Forelimb muscle (tissue), 1 donor: ENCODE measurements around the gene WDR90. TPM values are rescaled to one million over a fixed set of nuclear protein-coding genes. Genes with fewer than 3 reads are reported as not detected.

Experiments
- DNase-seq: peaks from one replicate; pipeline ENCODE4 v3.0.0-alpha.2; 2013; ENCODE audit warnings: low read depth
- polyA plus RNA-seq: library from polyadenylated mRNA; unstranded; fragments of 120-200 nt; gene quantifications from one replicate; pipeline ENCODE4 v1.2.1, GENCODE V29; 2013; ENCODE audit not compliant: insufficient read length

Gene WDR90
- polyA plus RNA-seq, 1 donor, result 17.9 TPM

DNA sequence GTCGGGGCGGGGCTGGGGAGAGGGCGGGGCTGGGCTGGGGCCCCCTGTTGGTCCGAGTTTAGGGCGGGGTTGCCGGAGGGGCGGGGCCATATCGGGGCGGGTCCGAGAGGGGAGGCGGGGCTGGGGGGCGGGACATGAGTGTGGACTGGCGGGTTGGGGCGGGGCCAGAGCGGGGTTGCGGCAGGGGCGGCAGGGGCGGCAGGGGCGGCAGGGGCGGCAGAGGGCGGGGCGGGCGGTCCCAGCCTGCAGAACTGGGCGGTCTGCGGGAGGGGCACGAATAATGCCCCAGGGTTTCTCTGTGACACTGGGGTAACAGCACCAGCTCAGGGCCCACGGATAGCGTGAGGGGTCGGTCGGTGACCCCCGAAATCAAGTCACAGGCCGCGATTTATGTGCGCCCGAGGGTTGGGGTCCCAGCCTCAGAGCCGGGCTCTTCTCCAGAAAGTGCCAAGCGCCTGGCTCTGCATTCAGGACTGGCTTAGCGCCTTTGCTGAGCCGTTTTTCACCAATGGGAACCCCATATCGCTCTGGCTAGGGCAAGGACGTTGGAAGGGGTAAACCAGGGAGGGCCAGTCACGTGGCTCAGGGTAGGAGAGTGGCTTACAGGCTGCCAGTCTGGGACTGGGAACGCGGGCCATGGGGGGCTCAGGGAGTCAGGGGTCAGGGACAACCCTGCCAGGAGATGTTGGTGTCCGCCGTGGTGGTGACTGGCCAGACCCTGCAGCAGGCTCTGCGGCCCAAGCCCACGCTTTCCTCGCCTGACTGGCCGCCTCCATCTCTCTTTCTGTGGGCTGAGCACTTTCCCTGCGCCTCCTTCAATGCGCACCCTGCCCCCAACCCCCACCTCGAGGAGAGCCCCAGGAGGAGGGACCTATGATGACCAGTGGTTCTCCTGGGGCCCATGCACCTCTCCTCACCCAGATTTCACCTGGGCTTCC lies 11.8 kb upstream of the WDR90 start:
- DNase-seq, result no peak

- DNase-seq, result no peak
Observed at GRCh38 chr16:638034-638543, 11.1 kb upstream of the WDR90 start.

DNA sequence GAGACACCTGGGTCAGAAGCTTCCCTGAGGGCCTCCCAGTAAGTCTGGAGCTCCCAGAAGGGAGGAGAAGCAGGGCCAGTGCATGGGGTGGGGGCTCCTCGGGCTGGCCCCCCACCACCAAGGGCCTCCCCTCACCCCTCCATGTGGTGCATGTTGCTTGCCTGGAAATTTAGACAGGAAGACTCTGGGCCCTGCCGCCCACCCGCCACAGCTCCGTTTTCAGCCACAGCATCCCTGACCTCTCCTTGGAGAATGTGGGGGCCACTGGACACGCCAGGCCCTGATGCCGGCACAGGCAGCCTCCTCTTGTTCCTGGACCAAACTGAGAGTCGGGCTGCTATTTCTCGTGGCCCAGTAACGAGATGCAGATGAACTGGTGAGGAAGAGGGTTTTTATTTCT lies 10.3 kb upstream of the WDR90 start:
- DNase-seq, result no peak

- DNase-seq, result no peak
Observed at GRCh38 chr16:640614-641013, 8.6 kb upstream of the WDR90 start.

- no peak for DNase-seq
Observed at GRCh38 chr16:641326-642188, 7.6 kb upstream of the WDR90 start, which contains the start of gene MCRIP2. MCRIP2 (plus strand) TSS chr16:641828; CDS start chr16:641992, 164 bp downstream.

GRCh38 chr16:642189-643049 lies 6.7 kb upstream of the WDR90 start:
- DNase-seq, result no peak

DNA sequence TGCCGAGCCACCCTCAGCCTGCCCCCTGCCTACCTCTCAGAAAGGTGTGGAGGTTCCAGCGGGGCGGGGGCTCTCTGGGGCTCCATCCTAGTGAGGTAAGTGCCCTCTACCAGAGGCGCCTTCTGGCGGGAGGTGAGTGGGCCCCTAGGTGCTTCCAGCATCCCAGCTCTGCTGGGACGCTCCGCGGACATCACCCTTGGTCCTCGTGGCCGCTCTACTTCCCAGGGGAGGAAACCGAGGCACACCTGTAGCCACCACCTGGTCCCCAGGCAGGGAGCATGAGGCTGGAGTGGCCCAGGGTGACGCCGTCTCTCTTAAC lies 6.2 kb upstream of the WDR90 start:
- no peak for DNase-seq

- DNase-seq, result no peak
Observed at GRCh38 chr16:644556-644955, 4.6 kb upstream of the WDR90 start.

- DNase-seq, result no peak
Observed at GRCh38 chr16:645852-646678, 3.1 kb upstream of the WDR90 start.

- DNase-seq, result no peak
Observed at GRCh38 chr16:646679-647172, 2.4 kb upstream of the WDR90 start.

DNA sequence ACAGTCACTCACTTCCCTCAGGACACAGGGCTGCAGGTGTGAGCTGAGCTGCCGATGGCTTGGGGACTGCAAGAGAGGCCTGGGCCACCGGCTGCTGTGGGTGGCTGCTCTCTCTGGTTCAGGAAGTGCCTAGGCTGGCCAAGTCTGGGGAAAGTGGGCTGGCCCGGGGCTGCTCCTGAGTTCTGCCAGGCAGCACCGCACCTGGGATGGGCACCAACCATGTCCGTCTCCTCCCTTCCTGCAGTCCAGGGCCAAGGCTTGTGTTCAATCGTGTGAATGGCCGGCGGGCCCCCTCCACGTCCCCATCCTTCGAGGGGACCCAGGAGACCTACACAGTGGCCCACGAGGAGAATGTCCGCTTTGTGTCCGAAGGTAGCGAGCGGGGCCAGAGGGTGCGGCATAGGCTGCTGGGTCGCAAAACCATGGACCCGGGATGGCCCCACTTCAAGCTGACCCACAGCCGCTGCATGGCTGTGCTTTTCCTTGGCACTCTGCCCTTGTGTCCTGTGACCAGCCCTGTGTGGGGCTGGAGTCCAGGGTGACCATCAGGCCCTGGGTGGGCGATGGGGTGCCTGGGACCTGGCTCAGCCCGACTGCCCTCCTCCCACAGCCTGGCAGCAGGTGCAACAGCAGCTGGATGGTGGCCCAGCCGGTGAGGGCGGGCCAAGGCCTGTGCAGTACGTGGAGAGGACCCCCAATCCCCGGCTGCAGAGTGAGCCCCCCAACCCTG lies 1.8 kb upstream of the WDR90 start:
- DNase-seq, result no peak

- DNase-seq, result no peak
Observed at GRCh38 chr16:648071-648780, 939 bp upstream of the WDR90 start.

GRCh38 chr16:649631-650030 lies 466 bp downstream of the WDR90 start:
- no peak for DNase-seq

- DNase-seq, result no peak
Observed at GRCh38 chr16:651844-652243, 2.7 kb downstream of the WDR90 start.

DNA sequence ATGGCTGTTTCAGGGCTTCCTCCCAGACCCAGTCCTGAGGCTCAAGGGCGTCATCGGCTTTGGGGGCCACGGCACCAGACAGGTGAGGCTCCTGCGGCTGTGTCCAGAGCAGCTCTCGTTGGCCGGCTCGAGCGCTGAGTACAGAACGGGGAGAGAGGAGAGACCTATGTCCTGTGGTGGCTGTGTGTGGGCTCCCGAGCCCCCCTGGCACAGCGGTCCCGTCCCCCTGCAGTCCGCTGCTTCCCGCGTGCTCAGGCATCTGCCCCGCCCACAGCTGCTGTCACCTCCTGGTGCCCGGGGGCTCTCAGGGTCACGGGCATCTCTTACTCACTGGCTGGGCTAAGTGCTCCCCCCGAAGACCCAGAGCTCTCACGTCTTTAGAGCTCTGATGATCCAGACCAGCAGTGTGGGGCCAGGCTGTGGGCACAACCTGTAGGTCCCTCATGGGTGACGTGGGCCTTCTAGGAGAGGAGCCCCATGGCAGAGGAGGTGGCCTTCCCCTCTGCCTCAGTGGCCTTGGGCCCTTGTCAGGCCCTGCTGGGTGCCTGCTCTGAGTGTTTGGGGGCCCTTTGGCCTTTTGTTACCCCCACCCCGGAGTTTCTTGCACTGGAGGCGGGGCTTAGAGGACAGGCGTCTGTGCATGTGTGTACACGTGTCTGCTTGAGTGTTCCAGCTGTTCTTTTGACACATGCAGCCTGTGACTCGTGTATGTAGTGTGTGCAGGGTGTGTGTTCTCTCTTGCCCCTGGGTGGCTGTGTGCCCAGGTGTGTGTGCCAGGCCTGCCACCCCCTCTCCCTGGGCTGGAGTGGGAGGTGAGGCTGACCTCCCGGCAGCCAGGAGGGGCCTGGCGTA lies 3.5 kb downstream of the WDR90 start:
- no peak for DNase-seq

GRCh38 chr16:654034-654433 lies 4.9 kb downstream of the WDR90 start:
- no peak for DNase-seq

GRCh38 chr16:657487-657886 lies 8.3 kb downstream of the WDR90 start:
- DNase-seq, result no peak
